GM21390 (cell line): ENCODE measurements around the gene STRN3.
"Not testable (repeated sequence)": the region's sequence is repeated elsewhere in the genome, so short reads cannot be mapped to it uniquely, and the experiment has no call there.

Experiments
- ATAC-seq: cut with Tn5 transposase; IDR thresholded peaks from one replicate; pipeline ENCODE4 v1.9.1; 2021; ENCODE audit not compliant: unreplicated experiment

Gene STRN3

DNA sequence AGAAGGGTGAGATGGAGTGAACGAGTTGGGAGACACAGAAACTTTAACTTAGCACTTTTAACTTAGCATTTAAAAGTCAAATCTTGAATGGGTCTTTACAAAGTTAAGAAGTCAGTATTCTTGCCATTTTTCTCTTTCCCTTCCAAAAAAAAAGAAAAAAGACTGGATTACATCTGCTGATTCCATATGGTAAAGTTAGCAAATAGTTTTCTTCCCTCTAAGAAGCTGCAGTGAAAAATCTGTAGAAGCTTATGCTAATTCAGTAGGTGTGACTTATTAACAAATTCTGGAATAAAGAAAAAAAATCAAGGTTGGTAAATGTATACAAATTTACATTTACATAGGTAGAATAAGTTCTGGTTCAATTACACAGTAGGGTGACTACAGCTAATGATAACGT lies 100.9 kb downstream of the STRN3 start:
- no peak for ATAC-seq

DNA sequence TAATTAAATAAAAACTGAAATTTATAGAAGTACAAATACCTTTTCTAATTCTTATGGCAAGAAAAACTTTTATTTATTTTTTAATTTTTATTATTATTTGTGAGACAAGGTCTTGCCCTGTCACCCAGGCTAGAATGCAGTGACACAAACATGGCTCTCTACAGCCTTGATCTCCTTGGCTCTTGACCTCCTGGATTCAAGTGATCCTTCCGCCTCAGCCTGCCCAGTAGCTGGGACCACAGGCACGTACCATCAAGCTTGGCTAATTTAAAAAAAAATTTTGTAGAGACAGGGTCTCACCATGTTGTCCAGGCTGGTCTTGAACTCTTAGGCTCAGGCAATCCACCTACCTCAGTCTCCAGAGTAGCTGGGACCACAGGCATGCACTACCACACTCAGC lies 104.4 kb downstream of the STRN3 start:
- ATAC-seq = no peak

DNA sequence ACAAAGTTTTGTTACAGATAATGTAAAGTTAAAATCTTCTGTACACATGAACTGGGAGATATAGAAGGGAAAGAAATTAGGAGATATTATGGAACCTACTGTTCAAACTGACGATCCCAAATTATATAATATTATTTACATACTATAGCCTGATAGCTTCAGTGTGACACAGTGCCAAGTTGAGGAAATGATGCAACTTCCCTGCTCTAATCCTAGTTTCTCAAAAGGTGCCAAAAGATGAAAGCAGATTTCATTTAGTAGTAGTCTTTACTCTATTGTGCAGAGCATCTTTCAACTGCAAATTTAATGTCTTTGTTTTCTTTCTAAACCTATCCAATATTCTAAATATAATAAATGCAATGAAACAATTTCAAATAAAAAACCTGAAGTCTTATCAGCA lies 104.9 kb downstream of the STRN3 start:
- no peak for ATAC-seq

DNA sequence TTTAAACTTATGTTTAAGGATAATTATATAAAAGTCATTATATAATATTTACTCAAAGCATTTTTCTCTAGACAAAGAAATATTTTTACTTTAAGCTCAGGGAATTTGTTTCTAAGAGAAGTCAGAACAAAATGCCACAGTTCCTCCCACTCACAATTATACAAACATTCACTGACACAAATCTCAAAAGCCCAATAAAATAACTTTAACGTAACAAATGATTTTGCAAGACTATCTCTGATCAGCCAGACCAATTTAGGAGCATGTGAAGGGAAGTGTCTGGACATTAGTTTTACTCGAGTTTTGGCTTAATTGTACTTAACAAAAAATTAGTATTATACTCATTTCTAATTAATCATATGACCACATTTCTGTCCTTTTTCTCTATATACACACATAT lies 110.6 kb downstream of the STRN3 start:
- no peak for ATAC-seq

DNA sequence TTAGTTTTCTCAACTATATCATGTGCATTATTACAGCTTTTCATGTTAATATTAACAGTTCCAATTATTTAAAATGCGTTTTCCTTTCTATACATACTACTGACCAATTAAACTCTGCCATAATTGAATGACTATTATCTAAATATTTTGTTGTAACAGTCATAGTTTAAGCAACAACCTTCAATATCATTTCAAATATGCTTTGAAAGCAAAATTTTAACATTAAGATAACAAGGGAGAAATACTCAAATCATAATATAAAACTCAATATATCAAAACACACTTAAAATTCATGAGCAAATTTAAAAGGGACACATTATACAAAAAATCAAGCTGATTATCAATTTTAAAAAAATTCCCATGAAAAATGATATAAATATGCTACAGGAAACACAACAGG lies 111.4 kb downstream of the STRN3 start:
- no peak for ATAC-seq

DNA sequence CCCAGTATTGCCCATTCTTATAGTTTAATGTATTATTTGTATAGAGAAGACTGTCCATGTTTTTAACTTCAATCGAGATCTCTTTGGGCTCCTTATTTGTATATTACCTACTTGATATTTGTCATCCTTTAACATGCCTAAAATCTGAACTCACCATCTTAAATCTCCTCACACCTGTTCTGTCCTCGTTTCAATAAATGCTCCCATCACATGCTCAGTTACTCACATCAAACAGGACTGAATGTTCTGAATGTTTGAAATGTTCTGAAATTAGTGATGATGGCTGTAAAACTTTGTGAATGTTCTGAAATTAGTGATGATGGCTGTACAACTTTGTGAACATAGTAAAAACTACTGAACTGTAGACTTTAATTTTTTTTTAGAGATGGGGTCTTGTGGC lies 117.4 kb downstream of the STRN3 start:
- no peak for ATAC-seq

DNA sequence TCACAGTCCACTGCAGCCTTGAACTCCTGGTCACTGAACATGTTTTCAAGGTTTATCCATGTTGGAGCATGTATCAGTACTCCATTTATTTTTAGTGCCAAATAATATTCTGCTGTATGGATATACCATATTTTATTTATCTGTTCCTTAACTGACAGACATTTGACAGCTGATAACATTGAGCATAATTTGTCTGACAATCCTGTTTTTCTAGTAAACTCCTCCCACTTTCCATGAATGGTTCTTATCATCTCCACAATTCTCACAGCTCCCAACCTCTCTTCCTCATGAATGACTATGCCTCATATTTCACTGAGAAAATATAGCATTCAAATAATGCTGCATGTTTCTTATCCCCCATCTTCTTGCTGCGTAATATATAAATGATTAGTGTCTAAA lies 118.5 kb downstream of the STRN3 start:
- ATAC-seq = no peak

DNA sequence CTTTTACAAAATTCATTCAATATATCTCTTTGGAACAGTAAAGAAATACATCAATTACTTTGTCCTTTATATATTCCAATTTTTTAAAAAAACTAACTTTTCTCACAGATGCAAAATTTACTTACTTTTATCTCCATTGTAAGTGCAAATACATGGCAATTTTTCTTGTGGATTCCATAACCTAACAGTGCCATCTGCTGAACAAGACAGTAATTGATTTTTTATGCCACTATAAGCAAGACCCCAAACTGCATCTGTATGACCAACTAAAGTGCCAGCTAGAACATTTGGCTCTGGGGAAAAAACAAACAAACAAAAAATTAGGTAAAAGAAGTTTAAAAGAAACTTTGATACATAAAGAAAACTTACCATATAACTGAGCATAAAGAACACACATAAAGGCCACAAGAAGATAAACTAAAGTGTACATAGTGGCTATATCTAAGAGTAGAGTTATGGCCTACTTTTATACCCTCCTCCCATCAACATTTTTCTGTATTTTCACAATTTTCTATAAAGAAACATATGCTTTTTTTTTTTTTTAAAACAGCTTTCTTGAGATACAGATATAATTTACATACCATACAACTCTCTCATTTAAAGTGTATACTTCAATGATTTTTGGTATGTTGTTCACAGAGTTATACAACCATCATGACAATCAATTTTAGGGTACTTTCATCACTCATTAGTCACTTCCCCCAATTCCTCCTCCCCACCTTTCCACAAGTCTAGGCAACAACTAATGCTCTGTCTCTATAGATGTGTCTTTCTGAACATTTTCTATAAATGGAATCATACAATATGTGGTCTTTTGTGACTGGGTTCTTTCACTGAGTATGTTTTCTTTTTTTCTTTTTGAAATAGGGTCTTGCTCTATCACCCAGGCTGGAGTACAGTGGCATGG lies 119.2 kb downstream of the STRN3 start:
- ATAC-seq = no peak

DNA sequence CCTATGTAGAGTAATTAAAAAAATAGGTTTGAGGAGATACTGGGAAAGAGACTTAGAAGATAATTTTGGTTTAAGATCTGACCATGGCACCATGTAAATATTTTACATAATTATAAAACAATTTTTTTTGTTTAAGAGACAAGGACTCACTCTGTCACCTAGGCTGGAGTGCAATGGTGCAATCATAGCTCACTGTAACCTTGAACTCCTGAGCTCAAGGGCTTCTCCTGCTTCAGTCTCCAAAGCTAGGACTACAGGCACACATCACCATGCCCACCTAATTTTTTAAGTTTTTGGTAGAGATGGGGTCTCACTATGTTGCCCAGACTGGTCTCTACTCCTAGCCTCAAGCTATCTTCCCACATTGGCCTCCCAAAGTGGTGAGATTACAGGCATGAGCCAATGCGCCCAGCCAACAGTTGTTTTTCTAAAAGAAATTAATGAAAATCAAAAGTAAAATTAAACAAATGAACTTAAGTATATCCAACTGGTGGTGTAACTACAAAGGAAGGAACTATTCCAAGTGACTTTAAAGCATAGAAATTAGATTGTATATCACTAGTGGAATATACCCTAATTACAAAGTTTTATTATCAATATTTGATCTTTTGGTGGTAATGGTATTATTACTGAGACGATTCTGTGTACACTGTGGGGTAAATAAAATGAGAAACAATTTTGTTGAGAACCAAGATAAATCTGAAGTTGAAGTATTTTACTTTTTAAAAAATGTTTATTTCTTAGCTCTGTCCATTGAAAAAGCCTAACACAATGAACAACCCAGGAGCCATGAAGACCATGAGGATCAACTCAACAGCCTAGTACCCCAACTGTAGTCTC lies 122.7 kb downstream of the STRN3 start:
- no peak for ATAC-seq

DNA sequence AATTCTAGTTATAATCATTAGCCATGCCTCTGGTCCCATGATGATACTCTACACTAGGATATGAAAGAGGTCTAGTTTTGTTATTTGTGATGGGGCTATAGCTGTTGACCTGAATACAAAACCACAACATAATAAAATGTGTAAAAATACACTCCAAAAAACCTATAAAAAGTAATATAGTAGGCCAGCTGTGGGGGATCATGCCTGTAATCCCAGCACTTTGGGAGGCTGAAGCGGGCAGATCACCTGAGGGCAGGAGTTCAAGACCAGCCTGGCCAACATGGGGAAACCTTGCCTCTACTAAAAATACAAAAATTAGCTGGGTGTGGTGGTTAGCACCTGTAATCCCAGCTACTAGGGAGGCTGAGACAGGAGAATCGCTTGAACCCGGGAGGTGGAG lies 129.1 kb downstream of the STRN3 start:
- ATAC-seq = not testable (repeated sequence)

DNA sequence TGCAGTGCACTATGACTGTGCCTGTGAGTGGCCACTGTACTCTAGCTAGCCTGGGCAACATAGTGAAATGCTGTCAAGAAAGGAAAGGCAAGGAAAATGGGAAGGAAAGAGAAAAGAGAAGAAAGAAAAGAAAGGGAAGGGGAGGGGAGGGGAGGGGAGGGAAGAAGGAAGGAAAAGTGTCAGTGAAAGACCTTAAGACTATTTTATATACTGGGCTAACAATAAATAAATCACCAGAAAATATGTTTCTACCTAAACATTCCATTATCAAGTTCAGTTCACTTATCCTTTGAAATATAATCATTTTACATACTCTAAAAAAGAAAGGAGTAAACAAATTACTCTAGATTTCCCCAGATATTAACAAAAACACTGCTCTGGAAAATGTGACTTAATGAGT lies 129.7 kb downstream of the STRN3 start:
- ATAC-seq = no peak

DNA sequence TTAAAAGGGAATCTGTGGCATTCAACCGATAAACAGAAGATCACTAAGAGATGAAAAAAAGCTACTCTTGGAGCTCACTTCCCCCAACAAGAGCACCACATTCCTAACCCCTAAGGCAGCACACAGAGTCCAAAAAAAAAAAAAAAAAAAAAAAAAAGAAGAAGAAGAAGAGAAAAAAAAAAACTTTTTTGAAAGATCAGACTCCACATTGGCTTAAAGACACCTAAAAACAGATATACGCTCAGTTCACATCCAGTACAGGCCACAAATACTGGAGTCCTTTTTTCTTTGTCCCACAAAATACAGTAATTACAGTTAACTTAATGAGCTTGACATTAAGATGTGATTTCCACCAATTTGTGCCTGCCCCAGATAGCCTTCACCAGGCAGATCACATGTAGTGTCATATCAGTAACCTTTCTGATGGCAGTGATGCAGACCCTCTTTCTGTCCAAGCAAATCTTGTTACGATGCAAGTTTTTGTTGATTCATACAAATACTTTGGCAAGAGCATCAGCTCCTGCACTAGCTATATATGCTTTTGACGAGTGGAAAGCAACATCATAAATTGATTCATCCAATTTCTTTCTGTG lies 131.2 kb downstream of the STRN3 start:
- no peak for ATAC-seq

DNA sequence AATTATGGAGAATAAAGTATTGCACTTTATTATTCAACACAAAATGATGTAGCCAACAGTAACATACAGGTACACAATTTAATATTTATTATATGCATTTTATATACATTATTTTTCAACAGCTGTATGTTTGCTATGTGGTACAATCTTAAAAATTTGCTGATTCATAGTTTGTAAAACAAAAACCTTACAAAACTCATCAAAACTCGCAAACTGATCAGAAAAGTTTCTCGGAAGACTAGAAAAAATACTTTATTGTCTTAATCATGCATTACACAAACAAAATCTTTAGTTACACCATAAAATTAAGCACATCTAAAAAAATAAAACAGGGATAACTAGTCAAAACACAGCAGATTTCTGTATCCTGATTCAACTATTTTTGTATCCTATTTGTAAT lies 132.4 kb downstream of the STRN3 start:
- no peak for ATAC-seq

DNA sequence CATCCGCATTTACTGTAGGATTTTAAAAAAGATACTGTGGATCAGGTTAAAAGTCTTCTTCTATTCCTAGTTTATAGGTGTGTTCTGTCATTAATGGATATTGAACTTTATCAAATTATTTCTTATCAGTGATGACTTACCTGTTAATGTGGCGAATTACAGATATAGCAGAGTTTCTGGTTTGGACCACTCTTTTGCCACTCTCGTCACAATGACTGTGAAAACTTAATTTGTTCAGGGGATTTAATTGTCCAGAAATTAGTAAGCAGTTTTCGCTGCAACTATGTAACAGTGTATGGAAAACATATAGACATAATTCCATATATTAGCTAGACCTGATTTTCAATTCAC lies 137.0 kb downstream of the STRN3 start:
- no peak for ATAC-seq

DNA sequence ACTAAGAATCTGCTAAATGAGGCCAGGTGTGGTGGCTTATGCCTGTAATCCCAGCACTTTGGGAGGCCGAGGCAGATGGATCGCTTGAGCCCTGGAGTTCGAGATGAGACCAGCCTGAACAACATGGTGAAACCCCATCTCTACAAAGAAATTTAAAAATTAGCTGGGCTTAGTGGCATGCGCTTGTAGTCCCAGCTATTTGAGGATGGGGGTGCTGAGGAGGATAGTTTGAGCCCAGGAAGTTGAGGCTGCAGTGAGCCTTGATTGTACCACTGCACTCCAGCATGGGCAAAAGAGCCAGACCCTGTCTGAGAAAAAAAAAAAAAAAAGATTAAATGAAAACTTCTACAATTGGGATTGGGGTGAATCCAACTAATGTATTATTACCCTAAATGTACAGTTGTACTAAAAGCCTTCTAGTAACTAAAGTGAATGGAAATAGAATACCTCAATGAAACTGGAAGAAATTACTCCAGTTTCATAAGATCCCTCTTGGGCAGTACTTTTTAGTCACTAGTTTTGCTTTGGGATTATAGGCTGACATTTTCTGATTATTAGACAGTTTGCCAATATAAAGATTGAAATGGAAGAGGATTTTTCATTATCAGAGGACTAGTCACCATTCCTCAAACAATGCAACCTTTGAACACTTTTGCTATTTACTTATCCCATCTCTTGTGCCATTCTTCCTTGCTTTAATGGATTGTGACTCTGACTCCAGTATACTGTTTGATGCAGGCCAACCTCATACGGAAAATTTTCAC lies 137.5 kb downstream of the STRN3 start:
- no peak for ATAC-seq

DNA sequence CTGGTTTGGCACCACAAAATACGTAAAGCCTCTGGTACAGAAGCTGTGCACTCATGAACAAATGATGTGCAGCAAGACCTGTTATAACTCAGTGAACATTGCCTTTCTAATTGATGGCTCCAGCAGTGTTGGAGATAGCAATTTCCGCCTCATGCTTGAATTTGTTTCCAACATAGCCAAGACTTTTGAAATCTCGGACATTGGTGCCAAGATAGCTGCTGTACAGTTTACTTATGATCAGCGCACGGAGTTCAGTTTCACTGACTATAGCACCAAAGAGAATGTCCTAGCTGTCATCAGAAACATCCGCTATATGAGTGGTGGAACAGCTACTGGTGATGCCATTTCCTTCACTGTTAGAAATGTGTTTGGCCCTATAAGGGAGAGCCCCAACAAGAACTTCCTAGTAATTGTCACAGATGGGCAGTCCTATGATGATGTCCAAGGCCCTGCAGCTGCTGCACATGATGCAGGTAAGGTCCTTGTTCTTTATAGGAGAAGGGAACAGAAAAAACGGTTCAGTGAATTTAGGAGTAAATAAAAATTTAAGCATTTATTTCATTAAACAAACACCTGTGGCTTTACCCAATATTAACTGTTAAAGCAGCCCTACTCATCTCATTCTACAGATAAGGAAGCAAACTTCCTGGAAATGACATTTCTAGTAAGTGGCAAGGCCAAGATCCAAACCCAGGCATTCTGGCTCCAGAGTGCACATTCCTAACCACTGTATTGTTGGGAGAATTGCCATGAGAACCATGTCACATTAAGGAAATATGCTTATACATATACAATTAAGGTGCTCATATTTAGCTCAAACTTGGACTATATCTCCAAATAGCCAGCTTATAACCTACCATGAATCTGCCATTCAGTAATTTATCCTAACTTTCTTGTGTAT lies 140.1 kb downstream of the STRN3 start:
- ATAC-seq = no peak

DNA sequence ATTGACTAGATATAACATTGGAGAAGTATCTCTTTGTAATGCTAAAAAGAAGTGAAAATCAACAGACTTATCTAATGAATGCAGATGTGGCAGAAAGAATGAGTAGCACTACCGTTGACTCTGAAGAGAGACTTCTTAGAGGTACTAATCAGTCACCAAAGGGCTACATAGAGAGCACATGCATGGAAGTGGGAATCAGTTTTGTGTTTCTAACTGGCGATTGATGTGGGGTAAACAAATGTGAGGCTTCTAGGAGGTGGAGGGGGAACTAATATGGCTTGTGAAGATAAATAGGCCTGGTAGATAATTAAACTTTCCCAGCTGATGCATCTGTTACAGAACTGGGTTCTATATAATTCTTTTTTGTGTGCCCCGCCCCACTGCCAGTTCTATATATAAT lies 141.3 kb downstream of the STRN3 start:
- no peak for ATAC-seq

DNA sequence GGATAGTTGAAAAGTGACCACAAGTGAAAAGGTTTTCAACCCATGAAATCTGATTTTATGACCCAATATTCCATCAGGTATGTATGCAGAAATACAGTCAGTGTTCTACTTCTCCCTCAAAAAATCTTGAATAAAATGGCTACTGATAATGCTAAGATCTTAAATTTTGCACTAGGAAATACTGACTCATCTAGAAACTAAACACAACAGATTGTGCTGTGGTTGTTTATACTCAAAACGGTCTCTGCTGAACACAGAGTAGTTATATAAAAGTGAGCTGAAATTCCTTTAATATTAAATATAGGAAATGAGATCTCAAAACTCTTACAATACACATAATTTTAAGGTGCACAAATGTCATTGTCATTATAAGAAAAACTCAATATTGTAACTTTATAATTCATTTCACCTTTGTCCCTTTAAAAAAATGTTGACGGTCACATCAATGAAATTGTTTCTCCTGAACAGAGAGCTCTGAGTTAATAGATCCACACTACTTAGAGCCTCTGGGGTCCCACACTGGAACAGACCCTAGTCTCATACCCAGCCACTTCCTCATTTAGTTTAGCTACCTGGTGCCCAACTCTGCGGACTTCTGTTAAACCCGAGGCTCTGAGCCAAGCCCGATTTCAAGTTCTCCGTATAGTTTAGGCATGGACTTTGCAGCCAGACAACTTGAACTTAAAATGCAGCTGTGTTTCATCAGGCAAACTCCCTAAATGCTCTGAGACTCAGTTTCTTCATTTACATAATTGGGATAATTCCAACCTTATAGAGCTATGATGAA lies 142.5 kb downstream of the STRN3 start:
- no peak for ATAC-seq

DNA sequence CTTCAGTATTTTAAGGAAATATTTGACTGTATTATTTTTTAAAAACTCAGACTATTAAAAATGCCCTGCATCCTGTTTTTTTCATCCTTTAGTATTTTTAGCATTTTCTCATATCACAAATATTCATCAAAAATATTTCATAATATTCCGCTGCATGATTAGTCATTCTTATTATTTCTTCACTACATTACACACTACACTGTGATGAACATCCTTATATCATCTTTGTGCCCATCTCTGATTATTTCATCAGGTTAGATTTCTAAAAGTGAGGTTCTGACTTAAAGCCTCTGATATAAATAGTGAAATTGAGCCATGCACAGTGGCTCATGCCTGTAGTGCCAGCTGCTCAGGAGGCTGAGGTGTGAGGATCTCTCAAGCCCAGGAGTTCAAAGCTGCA lies 143.7 kb downstream of the STRN3 start:
- ATAC-seq = no peak
